ENCODE results near the gene LMAN2. TPM values are rescaled to one million over a fixed set of nuclear protein-coding genes. Genes with fewer than 3 reads are reported as not detected.
A peak's percentile ranks its signal among the peaks of the same experiment; 100 is the strongest.
"Not testable (repeated sequence)": the region's sequence is repeated elsewhere in the genome, so short reads cannot be mapped to it uniquely, and the experiment has no call there.

The LMAN2 gene
- total RNA-seq, 1 donor from 2014 or later = 130 TPM

DNA sequence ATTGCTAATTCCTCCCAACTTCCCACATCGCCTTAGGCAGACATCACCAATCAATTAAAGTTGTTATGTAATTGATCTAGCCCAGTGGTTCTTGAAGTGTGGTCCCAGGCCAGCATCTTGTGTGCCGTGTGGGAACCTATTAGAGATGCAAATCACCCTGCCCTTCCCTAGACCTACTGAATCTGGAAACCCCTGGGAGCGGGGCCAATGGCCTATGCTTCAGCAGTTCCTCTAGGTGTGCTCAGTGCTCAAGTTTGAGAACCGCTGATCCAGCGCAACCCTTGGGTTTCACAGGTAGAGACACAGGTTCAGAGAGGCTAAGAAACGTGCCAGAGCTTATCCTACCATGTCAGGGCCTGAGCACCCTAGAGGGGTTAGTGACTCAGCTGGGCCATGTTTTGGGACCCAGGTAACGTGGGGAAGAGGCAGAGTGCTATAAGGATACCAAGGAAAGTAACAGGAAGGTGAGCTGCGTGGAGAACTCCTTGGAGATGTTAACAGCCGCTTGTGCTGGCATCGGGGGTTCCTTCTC is 37.1 kb upstream of the LMAN2 start:
- no peak overlapping the region for H3K4me3 Mint-ChIP-seq (ENCODE audit: low read depth)
- peaks cover 26% of the 10 kb centered on the region for H3K4me1 Mint-ChIP-seq (ENCODE audit: low read depth)
- H3K36me3 Mint-ChIP-seq (ENCODE audit: low read depth) = no peaks in the 10 kb centered on the region
- H3K9me3 Mint-ChIP-seq = no peaks in the 10 kb centered on the region
- no peak for DNase-seq (ENCODE audit: low spot score)
- intact Hi-C loops (cut with micrococcal nuclease) = no loop called here
- peaks cover 8% of the 10 kb centered on the region for H3K27me3 Mint-ChIP-seq (ENCODE audit: low read depth)
- peak overlapping the region; percentile 13 for H3K27ac Mint-ChIP-seq

DNA sequence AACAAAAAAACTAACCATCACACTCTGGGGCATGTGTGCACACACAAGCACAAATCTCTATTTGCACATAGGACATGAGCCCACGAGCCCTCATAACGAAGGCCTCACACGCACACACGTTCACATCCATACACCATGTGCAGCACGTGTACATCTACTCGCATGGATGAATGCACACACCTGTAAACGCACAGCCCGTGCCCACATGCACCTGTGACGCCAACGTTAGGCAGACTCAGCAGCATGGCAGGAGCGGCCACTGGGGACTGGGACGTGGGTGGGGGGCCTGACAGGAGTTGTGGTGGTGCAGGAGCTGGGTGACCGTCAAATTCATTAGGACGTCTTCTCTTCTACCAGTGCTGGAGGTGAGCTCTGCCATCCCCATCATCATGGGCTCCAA is 35.9 kb upstream of the LMAN2 start:
- Mint-ChIP-seq H3K36me3 (ENCODE audit: low read depth) (no peaks in the 10 kb centered on the region), H3K27me3 (ENCODE audit: low read depth) (peaks cover 9% of the 10 kb centered on the region), H3K4me3 (ENCODE audit: low read depth) (no peak overlapping the region), H3K27ac (no peak overlapping the region), H3K9me3 (no peaks in the 10 kb centered on the region), H3K4me1 (ENCODE audit: low read depth) (peaks cover 28% of the 10 kb centered on the region)
- DNase-seq (ENCODE audit: low spot score) = no peak
- intact Hi-C loops (cut with micrococcal nuclease) = no loop called here

DNA sequence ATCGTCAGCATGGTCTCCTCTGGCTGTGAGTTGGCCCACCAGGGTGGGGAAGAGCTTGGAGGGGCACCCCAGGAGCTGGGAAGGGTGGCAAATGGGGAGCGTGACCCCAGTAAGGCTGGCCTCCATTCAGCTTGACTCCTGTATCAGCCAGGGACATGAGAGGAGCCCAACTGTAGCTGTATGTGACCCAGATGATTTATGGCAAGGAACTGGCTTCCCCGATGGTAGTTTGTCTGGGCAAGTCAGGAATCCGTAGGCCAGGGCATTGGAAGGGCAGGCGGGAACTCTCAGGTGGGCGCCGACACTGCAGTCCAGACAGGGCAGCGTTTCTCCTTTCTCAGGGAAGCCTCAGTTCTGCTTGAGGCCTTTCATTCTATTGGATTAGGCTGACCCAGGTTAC is 35.1 kb upstream of the LMAN2 start:
- peaks cover 11% of the 10 kb centered on the region for H3K27me3 Mint-ChIP-seq (ENCODE audit: low read depth)
- H3K27ac Mint-ChIP-seq = no peak overlapping the region
- H3K4me3 Mint-ChIP-seq (ENCODE audit: low read depth) = no peak overlapping the region
- no peak for DNase-seq (ENCODE audit: low spot score)
- no peaks in the 10 kb centered on the region for H3K9me3 Mint-ChIP-seq
- H3K36me3 Mint-ChIP-seq (ENCODE audit: low read depth) = no peaks in the 10 kb centered on the region
- peaks cover 30% of the 10 kb centered on the region for H3K4me1 Mint-ChIP-seq (ENCODE audit: low read depth)
- intact Hi-C loops (cut with micrococcal nuclease) = no loop called here

DNA sequence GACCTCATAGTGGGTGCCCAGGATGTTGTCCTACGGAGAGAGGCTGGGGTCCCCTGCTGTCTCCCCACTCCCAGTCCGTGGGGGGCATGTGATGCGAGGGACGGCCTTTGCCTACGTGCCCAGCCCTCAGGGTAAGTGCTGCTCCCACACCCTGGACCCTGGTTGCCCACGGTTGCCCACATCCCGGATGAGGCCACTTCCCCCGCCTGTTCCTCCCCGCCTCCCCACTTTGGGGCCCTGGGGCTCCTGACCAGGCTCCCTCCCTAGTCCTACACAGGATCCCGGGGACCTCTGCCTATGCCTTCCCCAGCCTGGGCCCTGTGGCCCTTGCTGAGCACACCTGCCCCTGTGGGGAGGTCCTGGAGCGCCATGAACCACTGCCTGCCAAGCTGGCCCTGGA is 34.3 kb upstream of the LMAN2 start:
- no peak overlapping the region for H3K4me3 Mint-ChIP-seq (ENCODE audit: low read depth)
- no peak overlapping the region for H3K27ac Mint-ChIP-seq
- H3K9me3 Mint-ChIP-seq = no peaks in the 10 kb centered on the region
- H3K27me3 Mint-ChIP-seq (ENCODE audit: low read depth) = peaks cover 14% of the 10 kb centered on the region
- intact Hi-C loops (cut with micrococcal nuclease) = no loop called here
- H3K4me1 Mint-ChIP-seq (ENCODE audit: low read depth) = peaks cover 29% of the 10 kb centered on the region
- H3K36me3 Mint-ChIP-seq (ENCODE audit: low read depth) = no peaks in the 10 kb centered on the region
- no peak for DNase-seq (ENCODE audit: low spot score)

DNA sequence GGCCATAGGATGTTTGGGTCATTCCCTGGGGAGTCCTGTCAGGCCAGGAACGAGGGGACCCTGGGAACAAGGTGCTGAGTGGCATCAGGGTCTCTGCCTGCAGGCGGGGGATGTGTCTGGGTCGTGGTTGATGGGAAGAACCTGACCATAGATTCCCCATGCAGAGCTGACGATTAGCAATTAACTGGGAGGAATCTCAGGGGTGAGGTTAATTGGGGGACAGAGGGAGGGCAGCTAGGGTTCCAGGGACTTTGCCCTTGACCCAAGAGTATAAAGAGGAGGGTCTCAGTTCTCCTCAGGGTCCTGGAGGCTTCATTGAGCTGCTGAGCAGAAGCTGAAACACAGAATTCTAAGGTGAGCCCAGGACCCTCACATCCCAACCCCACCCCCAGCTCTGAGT is 32.7 kb upstream of the LMAN2 start, which contains the start of gene SLC34A1:
SLC34A1 (plus strand) TSS at position 301 of the 400 bp plus-strand sequence. CDS start 1,308 bp downstream, outside the sequence.
- Mint-ChIP-seq H3K27me3 (ENCODE audit: low read depth) (peaks cover 12% of the 10 kb centered on the region), H3K9me3 (no peaks in the 10 kb centered on the region), H3K36me3 (ENCODE audit: low read depth) (no peaks in the 10 kb centered on the region), H3K27ac (no peak within 1 kb of the TSS), H3K4me1 (ENCODE audit: low read depth) (peaks cover 22% of the 10 kb centered on the region), H3K4me3 (ENCODE audit: low read depth) (no peak within 1 kb of the TSS)
- intact Hi-C loops (cut with micrococcal nuclease) = no loop called here
- DNase-seq (ENCODE audit: low spot score) = no peak

DNA sequence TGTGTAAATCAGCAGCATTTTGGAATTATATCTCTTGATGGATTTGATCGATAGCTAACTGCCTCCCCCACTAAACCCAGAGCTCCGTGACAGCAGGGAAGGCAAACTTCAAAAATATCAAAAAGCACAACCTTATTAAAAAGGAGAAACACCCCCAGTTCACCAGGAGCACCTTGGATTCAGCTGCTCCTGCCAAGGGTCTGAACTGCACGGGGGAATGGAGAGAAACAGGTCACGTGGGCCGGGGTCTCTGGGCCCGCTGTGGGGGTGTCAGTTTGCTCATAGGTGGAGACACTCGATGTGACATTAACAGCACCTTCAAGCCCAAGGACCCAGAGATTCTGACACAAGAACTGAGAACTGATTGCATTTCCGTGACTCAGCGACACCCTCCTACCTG is 31.7 kb upstream of the LMAN2 start:
- intact Hi-C loops (cut with micrococcal nuclease) = no loop called here
- H3K27me3 Mint-ChIP-seq (ENCODE audit: low read depth) = peaks cover 8% of the 10 kb centered on the region
- no peak overlapping the region for H3K27ac Mint-ChIP-seq
- peaks cover 15% of the 10 kb centered on the region for H3K4me1 Mint-ChIP-seq (ENCODE audit: low read depth)
- no peaks in the 10 kb centered on the region for H3K36me3 Mint-ChIP-seq (ENCODE audit: low read depth)
- H3K4me3 Mint-ChIP-seq (ENCODE audit: low read depth) = no peak overlapping the region
- H3K9me3 Mint-ChIP-seq = no peaks in the 10 kb centered on the region
- DNase-seq (ENCODE audit: low spot score) = no peak

DNA sequence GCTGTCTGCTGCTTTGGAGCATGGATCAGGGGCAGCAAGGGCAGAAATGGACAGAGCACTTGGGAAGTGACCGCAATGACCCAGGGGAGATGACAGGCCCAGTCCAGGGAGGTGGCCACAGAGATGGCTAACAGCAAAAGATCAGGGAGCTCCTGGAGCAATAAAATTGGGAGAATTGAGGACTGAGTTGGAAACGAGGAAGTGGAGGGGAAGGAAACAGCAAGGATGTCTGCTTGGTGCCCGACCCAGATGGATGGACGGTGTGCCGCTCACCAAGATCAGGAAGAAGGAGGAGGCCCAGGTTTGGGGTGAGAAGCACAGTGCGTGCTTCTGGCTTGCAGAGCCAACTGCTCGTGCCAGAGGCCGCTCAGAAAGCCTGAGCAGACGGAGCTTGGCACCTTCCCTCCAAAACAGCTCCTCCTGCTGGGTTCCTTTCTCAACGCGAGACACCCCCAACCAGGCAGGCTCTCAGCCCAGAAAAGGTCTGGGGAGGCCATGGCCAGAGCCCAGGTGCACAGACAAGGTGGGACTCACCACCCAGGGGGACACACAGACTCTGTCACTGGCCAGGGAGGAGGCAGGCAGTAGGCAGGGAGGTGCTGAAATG is 31.1 kb upstream of the LMAN2 start:
- no peaks in the 10 kb centered on the region for H3K9me3 Mint-ChIP-seq
- no peak overlapping the region for H3K27ac Mint-ChIP-seq
- DNase-seq (ENCODE audit: low spot score) = no peak
- peaks cover 15% of the 10 kb centered on the region for H3K4me1 Mint-ChIP-seq (ENCODE audit: low read depth)
- H3K36me3 Mint-ChIP-seq (ENCODE audit: low read depth) = no peaks in the 10 kb centered on the region
- intact Hi-C loops (cut with micrococcal nuclease) = no loop called here
- peaks cover 8% of the 10 kb centered on the region for H3K27me3 Mint-ChIP-seq (ENCODE audit: low read depth)
- no peak overlapping the region for H3K4me3 Mint-ChIP-seq (ENCODE audit: low read depth)

DNA sequence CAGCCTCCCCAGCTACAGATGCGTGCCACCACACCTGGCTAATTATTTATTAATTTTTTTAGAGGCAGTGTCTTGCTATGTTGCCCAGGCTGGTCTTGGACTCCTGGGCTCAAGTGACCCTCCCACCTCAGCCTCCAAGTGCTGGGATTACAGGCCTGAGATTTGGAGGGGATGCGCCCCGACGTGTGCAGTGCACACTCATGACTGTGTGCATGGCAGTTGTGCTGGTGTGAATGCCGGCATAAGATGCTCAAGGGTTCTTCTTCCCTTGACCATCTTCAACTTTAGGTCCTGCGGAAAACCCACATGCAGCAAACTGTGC is 29.3 kb upstream of the LMAN2 start:
- no peaks in the 10 kb centered on the region for H3K36me3 Mint-ChIP-seq (ENCODE audit: low read depth)
- H3K4me1 Mint-ChIP-seq (ENCODE audit: low read depth) = peaks cover 15% of the 10 kb centered on the region
- no peak overlapping the region for H3K27ac Mint-ChIP-seq
- no peak overlapping the region for H3K4me3 Mint-ChIP-seq (ENCODE audit: low read depth)
- peaks cover 8% of the 10 kb centered on the region for H3K27me3 Mint-ChIP-seq (ENCODE audit: low read depth)
- H3K9me3 Mint-ChIP-seq = no peaks in the 10 kb centered on the region
- DNase-seq (ENCODE audit: low spot score) = no peak
- intact Hi-C loops (cut with micrococcal nuclease) = no loop called here

DNA sequence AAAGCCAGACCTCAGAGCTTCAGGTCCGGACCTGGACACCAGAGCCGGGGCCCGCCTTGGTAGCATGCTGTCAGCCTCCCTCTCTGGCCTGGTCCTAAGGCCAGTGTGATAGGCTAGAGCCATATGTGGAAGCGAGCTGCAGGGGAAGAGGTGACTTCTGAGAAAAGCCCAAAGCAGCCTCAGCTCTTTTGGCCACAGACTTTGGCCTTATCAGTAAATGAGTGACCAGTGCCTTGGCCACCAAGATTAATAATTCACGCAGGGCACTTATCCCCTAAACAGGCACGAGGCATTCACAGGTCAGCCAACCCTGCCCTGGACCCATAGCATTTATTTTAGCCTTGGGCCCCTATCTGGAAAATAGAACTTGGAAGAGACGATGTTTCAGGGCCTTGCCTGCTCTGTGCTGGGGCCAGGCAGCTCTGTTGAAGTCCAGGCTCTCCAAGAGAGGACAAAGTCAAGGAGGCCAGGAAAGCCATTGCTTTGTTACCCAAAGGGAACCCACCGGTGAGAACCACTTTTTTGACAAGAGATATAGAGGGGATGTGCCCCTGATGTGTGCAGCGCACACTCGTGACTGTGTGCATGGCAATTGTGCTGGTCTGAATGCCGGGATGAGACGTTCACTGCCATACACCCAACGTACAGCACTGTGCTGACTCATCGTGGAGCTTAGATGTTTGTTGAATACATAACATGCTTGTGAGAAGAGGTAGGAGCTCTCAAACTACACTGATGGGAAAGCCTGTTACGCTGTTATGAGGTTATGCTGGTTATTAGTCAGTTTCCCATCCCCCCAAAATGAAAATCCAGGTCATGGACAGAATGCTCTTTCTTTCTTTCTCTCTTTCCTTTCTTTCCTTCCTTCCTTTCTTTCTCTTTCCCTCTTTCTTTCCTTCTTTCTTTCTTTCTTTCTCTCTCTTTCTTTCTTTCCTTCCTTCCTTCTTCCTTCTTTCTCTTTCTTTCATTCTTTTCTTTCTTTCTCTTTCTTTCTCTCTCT is 27.7 kb upstream of the LMAN2 start:
- intact Hi-C loops (cut with micrococcal nuclease) = no loop called here
- no peak overlapping the region for H3K4me3 Mint-ChIP-seq (ENCODE audit: low read depth)

DNA sequence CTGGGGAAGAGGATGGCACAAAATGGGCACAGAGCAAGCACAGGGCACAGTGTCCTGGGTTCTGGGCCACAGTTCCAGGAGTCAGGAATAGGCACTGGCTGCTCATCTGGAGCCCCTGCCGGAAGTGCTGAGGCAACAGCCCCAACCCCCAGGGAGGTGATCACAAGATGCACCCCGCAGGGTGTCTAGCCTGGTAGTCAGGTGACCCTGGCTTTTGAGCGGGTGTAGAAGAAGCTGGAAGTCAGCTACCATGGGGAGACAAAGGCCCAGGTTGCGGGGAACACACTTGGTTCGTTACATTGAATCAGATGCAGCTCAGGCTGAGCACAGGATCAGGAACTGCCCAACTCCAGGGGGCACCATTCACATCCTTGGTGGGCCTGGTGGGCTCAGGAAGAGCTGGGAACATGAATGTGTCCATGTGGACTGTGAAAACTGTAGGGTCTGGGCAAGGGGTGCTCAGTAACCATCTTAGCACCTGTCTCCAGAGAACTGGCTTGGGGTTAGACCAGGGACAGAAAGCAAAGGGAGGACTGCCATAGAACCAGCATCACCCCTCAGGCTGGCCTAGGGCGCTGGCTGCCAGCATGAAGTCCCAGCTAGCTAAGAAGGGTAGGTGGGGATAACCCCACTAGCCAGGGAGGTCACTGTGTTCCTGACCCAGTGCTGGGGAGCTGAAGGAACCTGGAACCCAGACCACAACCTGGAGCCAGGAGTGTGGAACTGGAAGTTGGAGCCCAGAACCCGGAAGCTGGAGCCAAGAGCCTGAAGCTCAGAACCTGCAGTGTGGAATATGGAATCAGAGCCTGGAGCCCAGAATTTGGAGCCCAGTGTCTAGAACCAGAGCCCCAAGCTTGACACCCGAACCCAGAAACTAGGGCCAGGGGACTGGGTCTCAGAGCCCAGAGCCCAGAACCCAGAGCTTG is 26.6 kb upstream of the LMAN2 start:
- Mint-ChIP-seq H3K27ac (no peak overlapping the region), H3K36me3 (ENCODE audit: low read depth) (peaks cover 3% of the 10 kb centered on the region), H3K4me3 (ENCODE audit: low read depth) (no peak overlapping the region), H3K9me3 (no peaks in the 10 kb centered on the region), H3K27me3 (ENCODE audit: low read depth) (peaks cover 6% of the 10 kb centered on the region), H3K4me1 (ENCODE audit: low read depth) (peaks cover 19% of the 10 kb centered on the region)
- intact Hi-C loops (cut with micrococcal nuclease) = no loop called here
- no peak for DNase-seq (ENCODE audit: low spot score)

More for the DNA sequence above, 27.7 kb upstream of the LMAN2 start:
- no peaks in the 10 kb centered on the region for H3K36me3 Mint-ChIP-seq (ENCODE audit: low read depth)
- H3K27ac Mint-ChIP-seq = no peak overlapping the region
- DNase-seq (ENCODE audit: low spot score) = no peak
- no peaks in the 10 kb centered on the region for H3K9me3 Mint-ChIP-seq
- peaks cover 15% of the 10 kb centered on the region for H3K4me1 Mint-ChIP-seq (ENCODE audit: low read depth)
- H3K27me3 Mint-ChIP-seq (ENCODE audit: low read depth) = peaks cover 8% of the 10 kb centered on the region

DNA sequence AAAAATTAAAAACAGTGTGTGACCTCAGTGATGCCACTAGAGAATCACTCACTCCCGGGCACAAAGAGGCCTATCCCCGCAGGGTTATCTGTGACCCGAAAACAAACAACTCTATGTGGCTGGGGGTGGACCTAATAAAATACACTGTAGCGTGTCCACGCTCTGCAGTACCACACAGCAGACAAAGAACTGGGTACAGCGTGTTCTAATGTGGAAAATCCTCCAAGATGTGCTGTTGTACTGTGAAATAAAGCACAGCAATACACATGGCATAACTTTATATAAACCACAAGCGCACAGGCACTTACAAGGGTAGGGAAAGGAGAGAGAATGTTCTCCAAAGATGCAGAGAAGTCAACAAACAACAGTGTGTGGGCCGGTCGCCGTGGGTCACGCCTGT is 24.6 kb upstream of the LMAN2 start:
- H3K36me3 Mint-ChIP-seq (ENCODE audit: low read depth) = peaks cover 11% of the 10 kb centered on the region
- intact Hi-C loops (cut with micrococcal nuclease) = no loop called here
- H3K4me1 Mint-ChIP-seq (ENCODE audit: low read depth) = peaks cover 32% of the 10 kb centered on the region

DNA sequence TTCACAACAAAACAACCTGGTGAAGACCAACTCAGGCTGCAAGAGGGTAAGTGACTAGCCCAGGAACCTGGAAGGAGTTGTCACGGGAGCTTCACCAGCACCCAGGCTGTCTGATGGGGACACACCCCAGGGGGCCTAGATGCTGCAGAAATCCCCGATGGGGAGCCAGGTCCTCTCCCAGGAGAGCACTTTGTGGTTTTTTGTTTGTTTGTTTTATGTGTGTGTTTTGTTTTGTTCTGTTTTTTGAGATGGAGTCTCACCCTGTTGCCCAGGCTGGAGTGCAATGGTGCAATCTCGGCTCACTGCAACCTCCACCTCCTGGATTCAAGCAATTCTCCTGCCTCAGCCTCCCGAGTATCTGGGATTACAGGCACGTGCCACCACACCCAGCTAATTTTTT is 24.0 kb upstream of the LMAN2 start:
- H3K27me3 Mint-ChIP-seq (ENCODE audit: low read depth); H3K27ac Mint-ChIP-seq; DNase-seq (ENCODE audit: low spot score); H3K4me3 Mint-ChIP-seq (ENCODE audit: low read depth); H3K9me3 Mint-ChIP-seq; intact Hi-C loops (cut with micrococcal nuclease): not testable (repeated sequence)
- Mint-ChIP-seq H3K36me3 (ENCODE audit: low read depth) (peaks cover 11% of the 10 kb centered on the region), H3K4me1 (ENCODE audit: low read depth) (peaks cover 32% of the 10 kb centered on the region)

More for the DNA sequence above, 24.6 kb upstream of the LMAN2 start:
- H3K27ac Mint-ChIP-seq = no peak overlapping the region
- no peak overlapping the region for H3K4me3 Mint-ChIP-seq (ENCODE audit: low read depth)
- no peaks in the 10 kb centered on the region for H3K9me3 Mint-ChIP-seq
- DNase-seq (ENCODE audit: low spot score) = no peak
- H3K27me3 Mint-ChIP-seq (ENCODE audit: low read depth) = peaks cover under 1% of the 10 kb centered on the region
